Osteoblast (primary cell): Measurements from ENCODE around the gene RSL1D1. TPM values are rescaled to one million over a fixed set of nuclear protein-coding genes. Genes with fewer than 3 reads are reported as not detected.
"Not testable (repeated sequence)": the region's sequence is repeated elsewhere in the genome, so short reads cannot be mapped to it uniquely, and the experiment has no call there.

Experiments
- DNase-seq: peaks from one replicate; pipeline ENCODE4 v3.0.0; 2011; ENCODE audit warnings: low spot score, mixed read lengths; ENCODE audit not compliant: insufficient read length; ENCODE audit errors: missing footprints
- H2AFZ ChIP-seq: 2 replicates; pipeline ENCODE4 v1.6.0; 2011; ENCODE audit warnings: mild to moderate bottlenecking, low read length
- H3K27ac ChIP-seq: 2 replicates; pipeline ENCODE4 v1.5.1; 2011; ENCODE audit warnings: mild to moderate bottlenecking, low read depth, low read length, moderate library complexity
- H3K27me3 ChIP-seq: 2 replicates; pipeline ENCODE4 v1.6.0; 2012; ENCODE audit warnings: mild to moderate bottlenecking, control low read depth, inconsistent platforms, low read length, moderate library complexity; ENCODE audit not compliant: insufficient read depth
- H3K36me3 ChIP-seq: 2 replicates; pipeline ENCODE4 v1.5.1; 2011; ENCODE audit warnings: mild to moderate bottlenecking, low read length, control low read depth, moderate library complexity; ENCODE audit not compliant: insufficient read depth
- H3K4me1 ChIP-seq: 2 replicates; pipeline ENCODE4 v1.5.1; 2011; ENCODE audit warnings: mild to moderate bottlenecking, low read length, control low read depth, moderate library complexity; ENCODE audit not compliant: insufficient read depth
- H3K4me2 ChIP-seq: 2 replicates; pipeline ENCODE4 v1.6.0; 2011; ENCODE audit warnings: mild to moderate bottlenecking, low read length; ENCODE audit not compliant: insufficient read depth
- H3K4me3 ChIP-seq: fragments of 200-600 bp; sonication (generic); 3 replicates; pipeline ENCODE4 v1.5.1; 2012; ENCODE audit warnings: mild to moderate bottlenecking, low read length, inconsistent platforms; ENCODE audit not compliant: insufficient read depth
- H3K79me2 ChIP-seq: 2 replicates; pipeline ENCODE4 v1.6.0; 2012; ENCODE audit warnings: mild to moderate bottlenecking, low read length, control low read depth, inconsistent platforms; ENCODE audit not compliant: insufficient read depth
- H3K9me3 ChIP-seq: 2 replicates; pipeline ENCODE4 v1.5.1; 2011; ENCODE audit warnings: low read depth, low read length, control low read depth
- H4K20me1 ChIP-seq: 2 replicates; pipeline ENCODE4 v1.6.0; 2012; ENCODE audit warnings: mild to moderate bottlenecking, low read length, control low read depth; ENCODE audit not compliant: insufficient read depth
- CTCF ChIP-seq: IDR thresholded peaks from 2 replicates; pipeline ENCODE4 v1.5.1; 2011; ENCODE audit warnings: mild to moderate bottlenecking, low read depth, low read length, moderate library complexity; ENCODE audit errors: extremely low read depth
- total RNA-seq: library from RNA; depleted of rRNA; stranded (reverse); fragments of >200 nt; gene quantifications from 2 replicates; pipeline ENCODE4 v1.2.3, GENCODE V29; 2012

RSL1D1 gene
- total RNA-seq, 1 donor: 113 TPM

GRCh38 chr16:11819798-11820197 is 31.5 kb downstream of the RSL1D1 start:
- Histone ChIP-seq H3K27me3 (no peaks in the 10 kb centered on the region), H3K27ac (no peak overlapping the region), H2AFZ (no peak overlapping the region), H3K4me2 (no peak overlapping the region), H3K4me3 (no peak overlapping the region), H3K4me1 (no peaks in the 10 kb centered on the region), H3K36me3 (no peaks in the 10 kb centered on the region), H4K20me1 (no peaks in the 10 kb centered on the region), H3K79me2 (no peaks in the 10 kb centered on the region), H3K9me3 (no peaks in the 10 kb centered on the region)
- DNase-seq: no peak
- no peak for TF ChIP-seq CTCF

GRCh38 chr16:11818970-11819369 is 32.4 kb downstream of the RSL1D1 start:
- not testable (repeated sequence) for H2AFZ ChIP-seq, H3K4me2 ChIP-seq, H3K27ac ChIP-seq, H3K27me3 ChIP-seq, H3K79me2 ChIP-seq, H3K4me3 ChIP-seq, H4K20me1 ChIP-seq, DNase-seq, H3K9me3 ChIP-seq, H3K4me1 ChIP-seq, H3K36me3 ChIP-seq

- DNase-seq: no peak
- no peak overlapping the region for H3K4me3 ChIP-seq
- no peaks in the 10 kb centered on the region for H4K20me1 ChIP-seq
- H3K27ac ChIP-seq: no peak overlapping the region
- no peaks in the 10 kb centered on the region for H3K27me3 ChIP-seq
- H3K9me3 ChIP-seq: no peaks in the 10 kb centered on the region
- H3K36me3 ChIP-seq: no peaks in the 10 kb centered on the region
- TF ChIP-seq CTCF: no peak
- no peak overlapping the region for H2AFZ ChIP-seq
- no peaks in the 10 kb centered on the region for H3K4me1 ChIP-seq
- no peak overlapping the region for H3K4me2 ChIP-seq
- no peaks in the 10 kb centered on the region for H3K79me2 ChIP-seq
These were observed 35.2 kb downstream of the RSL1D1 start for GRCh38 chr16:11816123-11816522.

- H2AFZ ChIP-seq, DNase-seq, H3K9me3 ChIP-seq, H3K27me3 ChIP-seq, H3K4me1 ChIP-seq, H3K36me3 ChIP-seq, H3K27ac ChIP-seq, H4K20me1 ChIP-seq, H3K4me3 ChIP-seq, H3K4me2 ChIP-seq, H3K79me2 ChIP-seq: not testable (repeated sequence)
These were observed 36.5 kb downstream of the RSL1D1 start for GRCh38 chr16:11814800-11815199.

- Histone ChIP-seq H2AFZ (no peak overlapping the region), H3K27ac (no peak overlapping the region), H3K4me1 (peaks cover under 1% of the 10 kb centered on the region), H4K20me1 (peaks cover 5% of the 10 kb centered on the region), H3K79me2 (no peaks in the 10 kb centered on the region), H3K4me2 (peak overlapping the region; percentile 69), H3K27me3 (peaks cover 13% of the 10 kb centered on the region), H3K4me3 (no peak overlapping the region), H3K36me3 (no peaks in the 10 kb centered on the region), H3K9me3 (no peaks in the 10 kb centered on the region)
- no peak for TF ChIP-seq CTCF
- DNase-seq: peak; percentile 83
These were observed 44.6 kb downstream of the RSL1D1 start for GRCh38 chr16:11806721-11807120.
